C4-2B (cell line): Measurements from ENCODE around the gene COP1.
"Not testable (repeated sequence)": the region's sequence is repeated elsewhere in the genome, so short reads cannot be mapped to it uniquely, and the experiment has no call there.

ENCODE experiments used
- H3K27ac ChIP-seq: fragments of 450-650 bp; 2 replicates; pipeline ENCODE4 v1.5.1; 2017
- ZFX ChIP-seq: fragments of 450-650 bp; IDR thresholded peaks from 2 replicates; pipeline ENCODE4 v1.6.1; 2017
- TF ChIP-seq, protein P1 (sequence below): fragments of 450-650 bp; conservative IDR thresholded peaks from 2 replicates; pipeline ENCODE4 v1.5.1; 2017; ENCODE audit warnings: mild to moderate bottlenecking

Gene COP1

DNA sequence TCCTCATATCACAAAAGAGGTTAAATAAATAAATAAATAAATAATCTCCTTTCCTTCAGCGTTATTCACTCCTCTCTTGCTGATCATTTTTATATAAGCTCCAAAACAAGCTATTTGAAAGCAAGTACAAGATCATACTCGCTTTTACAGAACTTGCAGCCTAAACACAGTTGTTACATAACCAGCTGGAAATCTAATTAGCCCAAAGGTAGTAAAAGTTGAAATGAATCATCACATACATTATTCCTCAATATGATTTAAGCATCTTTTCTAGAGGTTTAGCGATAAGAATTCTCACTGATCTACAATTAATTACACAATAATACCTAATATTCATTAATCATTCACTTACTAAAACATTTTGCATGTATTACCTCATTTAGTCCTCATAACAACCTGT, 160.2 kb downstream of the COP1 start:
- no peak overlapping the region for H3K27ac ChIP-seq
- TF ChIP-seq, protein P1, sequence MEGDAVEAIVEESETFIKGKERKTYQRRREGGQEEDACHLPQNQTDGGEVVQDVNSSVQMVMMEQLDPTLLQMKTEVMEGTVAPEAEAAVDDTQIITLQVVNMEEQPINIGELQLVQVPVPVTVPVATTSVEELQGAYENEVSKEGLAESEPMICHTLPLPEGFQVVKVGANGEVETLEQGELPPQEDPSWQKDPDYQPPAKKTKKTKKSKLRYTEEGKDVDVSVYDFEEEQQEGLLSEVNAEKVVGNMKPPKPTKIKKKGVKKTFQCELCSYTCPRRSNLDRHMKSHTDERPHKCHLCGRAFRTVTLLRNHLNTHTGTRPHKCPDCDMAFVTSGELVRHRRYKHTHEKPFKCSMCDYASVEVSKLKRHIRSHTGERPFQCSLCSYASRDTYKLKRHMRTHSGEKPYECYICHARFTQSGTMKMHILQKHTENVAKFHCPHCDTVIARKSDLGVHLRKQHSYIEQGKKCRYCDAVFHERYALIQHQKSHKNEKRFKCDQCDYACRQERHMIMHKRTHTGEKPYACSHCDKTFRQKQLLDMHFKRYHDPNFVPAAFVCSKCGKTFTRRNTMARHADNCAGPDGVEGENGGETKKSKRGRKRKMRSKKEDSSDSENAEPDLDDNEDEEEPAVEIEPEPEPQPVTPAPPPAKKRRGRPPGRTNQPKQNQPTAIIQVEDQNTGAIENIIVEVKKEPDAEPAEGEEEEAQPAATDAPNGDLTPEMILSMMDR, result no peak
- TF ChIP-seq ZFX, result no peak

GRCh38 chr1:176043537-176043936, 163.5 kb downstream of the COP1 start:
- H3K27ac ChIP-seq, result no peak overlapping the region
- TF ChIP-seq, protein P1, result no peak
- no peak for TF ChIP-seq ZFX

GRCh38 chr1:176033881-176034280, 173.2 kb downstream of the COP1 start:
- H3K27ac ChIP-seq, result no peak overlapping the region
- TF ChIP-seq, protein P1, result no peak
- TF ChIP-seq ZFX, result no peak

DNA sequence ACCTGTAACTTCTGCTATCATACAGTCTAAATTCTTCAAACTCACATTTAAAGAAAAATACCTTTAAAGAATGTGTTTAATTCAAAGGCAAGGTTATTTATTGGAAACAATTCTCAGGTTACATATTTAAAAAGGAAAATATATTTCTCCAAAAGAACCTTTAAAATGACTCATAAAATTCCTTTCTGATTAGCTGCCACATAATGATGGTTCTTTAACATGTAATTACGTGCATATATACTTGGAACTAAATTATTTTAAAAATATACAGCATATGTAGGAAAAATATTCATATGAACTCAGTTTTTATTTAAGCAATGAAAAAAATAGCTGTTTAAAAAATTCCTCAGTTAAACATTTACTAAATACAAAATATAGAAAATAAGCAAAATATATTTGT, 173.6 kb downstream of the COP1 start:
- TF ChIP-seq, protein P1, result no peak
- TF ChIP-seq ZFX, result no peak
- H3K27ac ChIP-seq, result no peak overlapping the region

- H3K27ac ChIP-seq, result no peak overlapping the region
- TF ChIP-seq, protein P1, result no peak
Observed at GRCh38 chr1:176032040-176032645, 174.9 kb downstream of the COP1 start.

DNA sequence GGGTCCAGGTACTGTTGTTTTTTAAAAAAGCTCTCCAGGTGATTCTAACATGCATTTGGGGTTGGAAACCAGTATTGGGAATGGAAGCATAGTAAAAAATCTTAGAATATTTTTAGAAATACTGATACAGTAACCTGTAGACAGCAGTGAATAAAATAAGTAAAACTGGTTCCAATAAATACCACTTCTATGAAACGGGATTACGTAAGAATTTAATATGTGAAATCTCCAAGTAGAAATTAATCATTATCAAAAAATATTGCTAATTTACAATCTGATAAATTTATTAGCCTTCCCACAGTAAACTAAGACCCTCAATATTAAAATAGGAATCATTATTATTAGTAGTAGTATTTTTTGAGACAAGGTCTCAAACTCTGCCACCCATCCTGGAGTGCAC, 177.5 kb downstream of the COP1 start:
- no peak for TF ChIP-seq ZFX
- TF ChIP-seq, protein P1, result no peak
- H3K27ac ChIP-seq, result no peak overlapping the region

- H3K27ac ChIP-seq, result no peak overlapping the region
- TF ChIP-seq, protein P1, result no peak
- no peak for TF ChIP-seq ZFX
Observed at GRCh38 chr1:176029155-176029554, 177.9 kb downstream of the COP1 start.

DNA sequence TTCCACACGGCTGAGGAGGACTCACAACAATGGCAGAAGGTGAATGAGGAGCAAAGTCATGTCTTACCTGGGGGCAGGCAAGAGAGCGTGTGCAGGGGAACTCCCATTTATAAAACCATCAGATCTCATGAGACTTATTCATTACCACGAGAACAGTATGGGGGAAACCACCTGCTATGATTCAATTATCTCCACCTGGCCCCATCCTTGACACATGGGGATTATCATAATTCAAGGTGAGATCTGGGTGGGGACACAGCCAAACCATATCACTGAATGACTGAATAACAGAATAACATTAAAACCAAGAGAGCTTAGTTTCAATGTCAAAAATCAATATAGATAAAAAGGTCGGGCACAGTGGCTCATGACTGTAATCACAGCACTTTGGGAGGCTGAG, 179.2 kb downstream of the COP1 start:
- H3K27ac ChIP-seq, result not testable (repeated sequence)
